Right ventricle myocardium superior (tissue), 1 donor: Measurements from ENCODE around the gene NPTXR. TPM values are rescaled to one million over a fixed set of nuclear protein-coding genes. Genes with fewer than 3 reads are reported as not detected.
A peak's percentile ranks its signal among the peaks of the same experiment; 100 is the strongest.

Source experiments
- ATAC-seq: fragments of 200-7000 bp; cut with Tn5 transposase; one replicate; pipeline ENCODE4 v1.9.1; 2020; ENCODE audit warnings: mild to moderate bottlenecking; ENCODE audit not compliant: poor library complexity
- DNase-seq: peaks from one replicate; pipeline ENCODE4 v3.0.0-alpha.2; 2020
- intact Hi-C: fragments of 100-400 bp; cut with DNase I; formaldehyde crosslinking; loops from one replicate; pipeline ENCODE4 v1.11.2; 2022
- long read RNA-seq: library from polyadenylated mRNA; unstranded; transcript quantifications from one replicate; pipeline ENCODE4 v2.0.0, GENCODE V29; 2021
- total RNA-seq: library from RNA; stranded (reverse); fragmentation: NEBNext Ultra II Directional; extraction: Animal tissue kit (Norgen Biotek cat#: 25700); gene quantifications from one replicate; pipeline ENCODE4 v1.2.1, GENCODE V29; 2021
- donor health status: DM: no; HTN: yes; CAD: no; lungs with severe emphysema.

The NPTXR gene
- total RNA-seq: 16.8 TPM
- long read RNA-seq, full-length matches to known transcripts: 3 of 35 reads
- long read RNA-seq, partial matches to known transcripts: 4 of 35 reads
- long read RNA-seq, other reads (novel, unspliced or antisense): 28 of 35 reads

GRCh38 chr22:38843657-38844314 is at the start of gene NPTXR:
TSS of gene NPTXR (minus strand) at chr22:38844028.
- intact Hi-C loops: no loop called here
- ATAC-seq (peak; percentile 88), DNase-seq (peak; percentile 70)

- intact Hi-C loops: no loop called here
Observed at GRCh38 chr22:38891256-38891655, 47.4 kb upstream of the NPTXR start.

GRCh38 chr22:38890377-38890776 is 46.5 kb upstream of the NPTXR start:
- no peak for DNase-seq
- intact Hi-C loops: no loop called here
- ATAC-seq: no peak

More at GRCh38 chr22:38891256-38891655, 47.4 kb upstream of the NPTXR start:
- DNase-seq (no peak), ATAC-seq (no peak)

GRCh38 chr22:38886333-38886732 is 42.5 kb upstream of the NPTXR start:
- intact Hi-C loops: no loop called here
- ATAC-seq: no peak
- no peak for DNase-seq

- no peak for DNase-seq
- intact Hi-C loops: no loop called here
- no peak for ATAC-seq
Observed at GRCh38 chr22:38882972-38883622, 39.3 kb upstream of the NPTXR start.

- intact Hi-C loops: no loop called here
- ATAC-seq: peak; percentile 66
- DNase-seq: peak; percentile 62
Observed at GRCh38 chr22:38881997-38882879, 38.4 kb upstream of the NPTXR start.

- intact Hi-C loops: no loop called here
- ATAC-seq: peak; percentile 88
- no peak for DNase-seq
Observed at GRCh38 chr22:38881464-38881871, 37.6 kb upstream of the NPTXR start.

- intact Hi-C loops: no loop called here
- DNase-seq (no peak), ATAC-seq (no peak)
Observed at GRCh38 chr22:38879961-38880360, 36.1 kb upstream of the NPTXR start.

- intact Hi-C loops: no loop called here
- ATAC-seq (no peak), DNase-seq (no peak)
Observed at GRCh38 chr22:38879108-38879729, 35.4 kb upstream of the NPTXR start.

GRCh38 chr22:38878001-38878400 is 34.2 kb upstream of the NPTXR start:
- intact Hi-C loops: no loop called here
- no peak for ATAC-seq
- DNase-seq: no peak

- DNase-seq: no peak
- intact Hi-C loops: loop anchor here (5.0 kb wide), 2 partner anchors 48 to 128 kb away; no protein-coding TSS in a partner anchor
- no peak for ATAC-seq
Observed at GRCh38 chr22:38874529-38875222, 30.8 kb upstream of the NPTXR start.

GRCh38 chr22:38873469-38874411 is 29.9 kb upstream of the NPTXR start:
- intact Hi-C loops: loop anchor here (5.0 kb wide), 2 partner anchors 49 to 129 kb away; no protein-coding TSS in a partner anchor
- DNase-seq: no peak
- ATAC-seq: no peak

GRCh38 chr22:38872831-38873248 is 29.0 kb upstream of the NPTXR start:
- intact Hi-C loops: loop anchor here (5.0 kb wide), 2 partner anchors 49 to 129 kb away; no protein-coding TSS in a partner anchor
- peak; percentile 73 for ATAC-seq
- DNase-seq: peak; percentile 81

- peak; percentile 98 for DNase-seq
- peak; percentile 91 for ATAC-seq
- intact Hi-C loops: loop anchor here (5.0 kb wide), 2 partner anchors 50 to 130 kb away; no protein-coding TSS in a partner anchor
Observed at GRCh38 chr22:38872172-38872830, 28.5 kb upstream of the NPTXR start, which contains the start of gene CBX6. TSS of gene CBX6 (minus strand) at chr22:38872216. CDS start at chr22:38872190, 26 bp downstream.

GRCh38 chr22:38871360-38872171 is 27.7 kb upstream of the NPTXR start:
- ATAC-seq (peak; percentile 3), DNase-seq (no peak)
- intact Hi-C loops: loop anchor here (5.0 kb wide), 2 partner anchors 51 to 131 kb away; no protein-coding TSS in a partner anchor
